DND-41 (cell line): Measurements from ENCODE around the gene PANK4.

Experiments
- ATAC-seq: fragments of 200-7000 bp; cut with Tn5 transposase; 3 replicates; pipeline ENCODE4 v1.9.1; 2021; ENCODE audit warnings: low read depth; ENCODE audit not compliant: insufficient read depth
- DNase-seq: peaks from one replicate; pipeline ENCODE4 v3.0.0-alpha.2; 2020
- H2AFZ ChIP-seq: 2 replicates; pipeline ENCODE4 v1.6.0; 2012; ENCODE audit warnings: low read depth, low read length
- H3K27ac ChIP-seq: 2 replicates; pipeline ENCODE4 v1.5.1; 2012; ENCODE audit warnings: low read length, inconsistent platforms
- H3K27me3 ChIP-seq: fragments of 200-600 bp; sonication (generic); 2 replicates; pipeline ENCODE4 v1.6.0; 2012; ENCODE audit warnings: low read length, mild to moderate bottlenecking, inconsistent platforms; ENCODE audit not compliant: insufficient read depth, poor library complexity
- H3K36me3 ChIP-seq: 2 replicates; pipeline ENCODE4 v1.5.1; 2012; ENCODE audit warnings: low read length, inconsistent platforms; ENCODE audit not compliant: insufficient read depth
- H3K4me1 ChIP-seq: 2 replicates; pipeline ENCODE4 v1.5.1; 2012; ENCODE audit warnings: mild to moderate bottlenecking, low read length; ENCODE audit not compliant: insufficient read depth
- H3K4me2 ChIP-seq: 2 replicates; pipeline ENCODE4 v1.6.0; 2012; ENCODE audit warnings: mild to moderate bottlenecking, moderate library complexity, low read length, inconsistent platforms; ENCODE audit not compliant: insufficient read depth
- H3K4me3 ChIP-seq, 2 experiments: fragments of 200-600 bp in 1 of 2; shearing (Covaris generic) in 1 of 2; 2 replicates each; pipeline ENCODE4 v1.5.1; 2012 to 2016; ENCODE audit warnings: inconsistent platforms in 2 of 2, low read length in 2 of 2, mild to moderate bottlenecking in 2 of 2, low read depth in 1 of 2, moderate library complexity in 1 of 2
- H3K79me2 ChIP-seq: 2 replicates; pipeline ENCODE4 v1.6.0; 2012; ENCODE audit warnings: low read length, inconsistent platforms; ENCODE audit not compliant: insufficient read depth
- H3K9ac ChIP-seq: 2 replicates; pipeline ENCODE4 v1.6.0; 2012; ENCODE audit warnings: low read depth, mild to moderate bottlenecking, inconsistent platforms, low read length, moderate library complexity
- H3K9me3 ChIP-seq: 2 replicates; pipeline ENCODE4 v1.5.1; 2012; ENCODE audit warnings: low read length, moderate library complexity, mild to moderate bottlenecking, inconsistent platforms; ENCODE audit not compliant: insufficient read depth, severe bottlenecking
- H4K20me1 ChIP-seq: 2 replicates; pipeline ENCODE4 v1.6.0; 2012; ENCODE audit warnings: low read length; ENCODE audit not compliant: insufficient read depth
- CTCF ChIP-seq: IDR thresholded peaks from 2 replicates; pipeline ENCODE4 v1.5.1; 2012; ENCODE audit warnings: borderline replicate concordance, low read length, moderate library complexity, mild to moderate bottlenecking; ENCODE audit not compliant: poor library complexity, severe bottlenecking; ENCODE audit errors: extremely low read depth
- EZH2 ChIP-seq: IDR thresholded peaks from 3 replicates; pipeline ENCODE4 v1.6.1; 2012; ENCODE audit warnings: borderline replicate concordance, low read depth, mild to moderate bottlenecking, moderate library complexity, low read length, inconsistent platforms; ENCODE audit not compliant: severe bottlenecking

PANK4 gene

GRCh38 chr1:2544093-2544874 is 17.9 kb upstream of the PANK4 start:
- no peak for TF ChIP-seq EZH2
- TF ChIP-seq CTCF = no peak
- Histone ChIP-seq H3K4me3 (no peak overlapping the region), H3K4me2 (no peak overlapping the region), H2AFZ (no peak overlapping the region), H3K36me3 (no peaks in the 10 kb centered on the region), H3K9ac (no peak overlapping the region), H3K9me3 (no peaks in the 10 kb centered on the region), H3K27ac (no peak overlapping the region), H4K20me1 (peaks cover 33% of the 10 kb centered on the region), H3K79me2 (peaks cover 6% of the 10 kb centered on the region; the same call in 1 of the 2 replicates), H3K4me1 (peaks cover 64% of the 10 kb centered on the region), H3K27me3 (no peaks in the 10 kb centered on the region)
- ATAC-seq (no peak), DNase-seq (no peak)

GRCh38 chr1:2543543-2544092 is 17.2 kb upstream of the PANK4 start:
- TF ChIP-seq CTCF (no peak), EZH2 (no peak)
- Histone ChIP-seq H3K79me2 (peaks cover 6% of the 10 kb centered on the region; the same call in 1 of the 2 replicates), H3K9me3 (no peaks in the 10 kb centered on the region), H3K4me1 (peaks cover 57% of the 10 kb centered on the region), H3K36me3 (no peaks in the 10 kb centered on the region), H3K4me2 (no peak overlapping the region; the same call in 1 of the 2 replicates), H3K27me3 (no peaks in the 10 kb centered on the region), H4K20me1 (peaks cover 39% of the 10 kb centered on the region), H3K27ac (no peak overlapping the region), H3K9ac (no peak overlapping the region), H2AFZ (no peak overlapping the region), H3K4me3 (no peak overlapping the region)
- DNase-seq (peak; percentile 76), ATAC-seq (peak; percentile 18; the same call in 1 of the 3 replicates)

DNA sequence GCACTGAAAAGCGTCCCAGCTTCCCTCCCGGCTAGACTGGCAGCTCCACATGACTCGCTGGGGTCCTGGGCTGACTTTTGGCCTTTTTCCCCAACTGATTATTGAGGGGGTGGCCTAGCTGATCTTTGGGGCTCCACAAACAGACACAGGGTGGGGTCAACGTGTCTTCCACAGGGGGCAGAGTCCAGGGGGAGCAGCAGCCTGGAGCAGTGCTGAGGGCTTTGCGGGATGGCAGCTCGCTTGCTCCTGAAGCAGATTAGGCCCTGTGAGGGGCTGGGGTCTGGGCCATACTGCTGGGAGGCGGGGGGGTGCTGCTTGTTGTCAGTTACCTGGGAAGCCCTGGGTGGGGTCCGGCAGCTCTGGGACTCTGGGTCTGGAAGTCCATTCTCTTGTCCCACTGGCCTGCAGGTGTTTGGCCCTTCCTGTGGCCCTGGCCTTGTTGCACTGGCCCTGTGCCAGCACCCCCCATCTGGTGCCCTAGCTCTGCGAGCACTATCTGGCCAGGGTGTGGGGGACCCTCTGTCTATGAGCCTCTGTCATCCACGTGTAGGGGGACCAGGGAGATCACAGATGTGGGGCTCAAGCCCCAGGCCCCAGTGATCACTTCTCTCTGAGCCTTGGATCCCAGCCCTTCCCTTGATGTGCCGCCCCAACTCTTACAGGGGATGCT is 16.0 kb upstream of the PANK4 start:
- peaks cover 45% of the 10 kb centered on the region for H3K4me1 ChIP-seq
- H3K79me2 ChIP-seq = peaks cover 4% of the 10 kb centered on the region; the same call in 1 of the 2 replicates
- no peaks in the 10 kb centered on the region for H3K36me3 ChIP-seq
- no peak for DNase-seq
- TF ChIP-seq CTCF (no peak), EZH2 (no peak)
- H3K4me2 ChIP-seq = no peak overlapping the region
- ATAC-seq = no peak
- no peak overlapping the region for H3K9ac ChIP-seq
- H3K27ac ChIP-seq = no peak overlapping the region
- no peak overlapping the region for H3K4me3 ChIP-seq
- H3K9me3 ChIP-seq = no peaks in the 10 kb centered on the region
- peaks cover 4% of the 10 kb centered on the region for H3K27me3 ChIP-seq
- H2AFZ ChIP-seq = no peak overlapping the region
- H4K20me1 ChIP-seq = peaks cover 51% of the 10 kb centered on the region
